GM12873 (cell line): ENCODE results near the gene HDAC2.

Experiments used
- CTCF ChIP-seq: IDR thresholded peaks from 2 replicates; pipeline ENCODE4 v1.5.1; 2012; ENCODE audit warnings: low read depth, mild to moderate bottlenecking, moderate library complexity, low read length, control low read depth; ENCODE audit not compliant: insufficient read depth; ENCODE audit errors: missing control alignments

HDAC2 gene

DNA sequence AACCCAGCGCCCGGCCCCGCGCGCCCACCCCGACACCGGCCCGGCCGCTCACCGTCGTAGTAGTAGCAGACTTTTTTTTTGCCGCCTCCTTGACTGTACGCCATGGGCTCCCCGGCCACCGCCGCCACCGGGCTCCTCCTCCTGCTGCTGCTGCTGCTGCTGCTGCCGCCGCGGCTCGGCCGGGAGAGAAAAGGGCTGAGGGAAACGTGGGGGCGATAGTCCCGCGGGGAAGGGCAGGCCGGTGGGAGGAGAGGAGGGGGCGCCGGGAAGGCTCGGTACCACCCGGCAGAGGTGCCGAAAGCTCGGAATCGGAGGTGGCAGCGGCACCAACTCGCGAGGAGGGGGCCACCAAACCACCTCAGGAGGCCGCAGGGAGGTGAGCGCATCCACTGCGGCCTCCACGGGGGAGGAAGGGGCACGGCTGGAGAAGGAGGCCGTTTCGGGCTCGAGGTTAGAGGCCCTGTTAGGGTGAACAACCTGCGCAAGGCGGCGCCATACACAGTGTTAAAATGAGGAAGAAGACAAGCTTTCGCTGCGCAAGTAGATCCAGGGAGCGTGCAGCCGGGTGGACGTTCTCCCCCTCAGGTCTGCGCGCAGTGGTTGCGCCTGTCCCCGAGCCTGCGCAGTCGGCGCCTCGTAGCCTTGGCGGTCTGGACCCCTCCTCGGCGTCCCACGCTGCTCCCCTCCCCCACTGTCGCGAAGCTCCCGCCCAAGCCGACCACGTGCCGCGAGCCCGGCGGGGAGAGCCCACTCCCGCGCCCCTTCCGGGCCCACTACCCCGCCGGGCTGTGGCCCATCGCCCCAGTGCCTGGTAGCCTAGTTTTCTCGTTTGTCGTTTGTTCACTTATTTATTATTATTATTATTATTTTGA is at the start of gene HDAC2:
Gene HDAC2 (minus strand): TSS at position 344 of the 872 bp plus-strand sequence. CDS start 240 bp downstream, at position 104.
- TF ChIP-seq CTCF, result peak; percentile 33

- TF ChIP-seq CTCF, result no peak
Observed at GRCh38 chr6:114020196-114020595, 49.2 kb upstream of the HDAC2 start.

- no peak for TF ChIP-seq CTCF
Observed at GRCh38 chr6:114010540-114010939, 39.6 kb upstream of the HDAC2 start.

- no peak for TF ChIP-seq CTCF
Observed at GRCh38 chr6:114009192-114009591, 38.2 kb upstream of the HDAC2 start.

DNA sequence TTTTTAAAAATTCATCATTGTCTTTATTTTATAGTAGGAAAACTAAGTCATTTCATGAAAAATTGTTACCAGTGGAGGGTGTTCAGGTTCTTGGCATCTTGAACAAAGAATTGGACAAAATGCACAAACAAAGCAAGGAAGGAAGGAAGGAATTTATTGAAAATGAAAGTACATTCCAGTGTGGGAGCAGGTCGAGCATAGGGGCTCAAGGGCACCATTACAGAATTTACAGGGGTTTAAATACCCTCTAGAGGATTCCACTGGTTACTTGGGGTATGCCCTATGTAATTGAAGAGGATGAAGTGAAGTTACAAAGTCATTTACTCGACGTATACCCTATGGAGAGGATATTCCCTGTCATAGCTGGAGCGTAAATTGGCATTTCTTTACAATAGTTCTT is 37.4 kb upstream of the HDAC2 start:
- no peak for TF ChIP-seq CTCF

- no peak for TF ChIP-seq CTCF
Observed at GRCh38 chr6:114007516-114007915, 36.6 kb upstream of the HDAC2 start.

GRCh38 chr6:114001354-114001753 is 30.4 kb upstream of the HDAC2 start:
- no peak for TF ChIP-seq CTCF
